ENCODE data around the gene ALDH1A2.

ALDH1A2 gene

DNA sequence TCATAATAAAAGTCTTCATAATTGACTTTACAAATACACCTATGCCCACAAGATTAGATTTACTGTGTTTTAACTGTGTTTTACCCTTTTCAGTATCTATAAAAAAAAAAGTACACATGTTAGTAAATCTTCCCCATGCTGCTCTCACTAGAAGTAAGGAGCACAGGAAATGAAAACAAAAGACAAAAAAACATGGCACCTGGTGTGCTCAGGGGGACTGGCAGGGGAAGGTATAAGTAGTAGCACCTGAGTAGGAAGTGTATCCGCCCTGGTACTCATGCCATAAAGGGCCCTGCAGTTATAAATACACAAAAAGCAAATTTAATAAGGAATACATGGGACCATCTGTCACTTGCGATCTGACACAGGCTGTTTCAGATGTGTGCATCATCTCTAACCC, 8.9 kb upstream of the ALDH1A2 start:
- H3K4me1 ChIP-seq (ENCODE audit: insufficient read depth, poor library complexity, severe bottlenecking) = no peaks in the 10 kb centered on the region
- TF ChIP-seq CTCF (IDR thresholded peaks at IDR 0.05; ENCODE audit: poor library complexity, severe bottlenecking) = no peak
- DNase-seq (ENCODE audit: low spot score) = no peak
- no peaks in the 10 kb centered on the region for H3K9me3 ChIP-seq (ENCODE audit: severe bottlenecking)
- H3K4me3 ChIP-seq (ENCODE audit: severe bottlenecking) = no peak overlapping the region
- H3K27ac ChIP-seq (ENCODE audit: poor library complexity, severe bottlenecking) = no peak overlapping the region
- ATAC-seq (ENCODE audit: low read depth) = no peak
- no peaks in the 10 kb centered on the region for H3K36me3 ChIP-seq (ENCODE audit: low read depth)
- H3K27me3 ChIP-seq (ENCODE audit: insufficient read depth, poor library complexity, severe bottlenecking) = no peaks in the 10 kb centered on the region

DNA sequence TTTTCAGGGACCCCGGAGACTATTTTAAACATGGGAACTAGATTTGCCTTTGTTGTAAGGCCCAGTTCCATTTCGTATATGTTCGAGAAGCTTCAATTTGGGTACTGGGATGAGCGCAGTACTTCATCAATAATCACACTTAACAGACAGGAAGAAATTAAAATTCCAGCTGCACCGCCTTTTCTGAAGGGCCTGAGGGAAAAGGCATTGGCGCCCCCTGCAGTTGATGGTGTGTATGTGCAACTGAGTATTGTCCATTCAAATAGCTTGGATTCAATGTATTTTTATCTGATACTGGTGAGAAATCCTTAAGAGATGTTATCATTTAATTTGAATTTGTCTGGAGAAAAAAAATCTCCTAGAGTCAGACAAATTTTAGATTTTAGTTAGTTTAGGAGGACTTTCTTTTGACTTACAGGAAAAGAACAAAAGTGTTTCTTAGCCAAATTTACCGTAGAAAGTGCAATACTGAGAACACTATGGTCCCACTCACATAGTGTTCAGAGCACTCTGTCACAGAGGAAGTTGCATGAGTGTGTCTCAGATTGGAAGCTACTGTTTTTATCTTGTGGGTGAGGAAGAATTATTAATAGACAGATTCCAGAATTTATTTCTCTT, 5.4 kb upstream of the ALDH1A2 start:
- Histone ChIP-seq H3K27ac (ENCODE audit: poor library complexity, severe bottlenecking) (no peak overlapping the region), H3K27me3 (ENCODE audit: insufficient read depth, poor library complexity, severe bottlenecking) (no peaks in the 10 kb centered on the region), H3K4me1 (ENCODE audit: insufficient read depth, poor library complexity, severe bottlenecking) (no peaks in the 10 kb centered on the region), H3K4me3 (ENCODE audit: severe bottlenecking) (no peak overlapping the region), H3K9me3 (ENCODE audit: severe bottlenecking) (no peaks in the 10 kb centered on the region), H3K36me3 (ENCODE audit: low read depth) (no peaks in the 10 kb centered on the region)
- ATAC-seq (ENCODE audit: low read depth) (no peak), DNase-seq (ENCODE audit: low spot score) (no peak)
- TF ChIP-seq CTCF (IDR thresholded peaks at IDR 0.05; ENCODE audit: poor library complexity, severe bottlenecking) = peak; percentile 100

GRCh38 chr15:58069008-58069407, 3.5 kb upstream of the ALDH1A2 start:
- no peak for ATAC-seq (ENCODE audit: low read depth)

GRCh38 chr15:58066042-58066867, 744 bp upstream of the ALDH1A2 start:
- Histone ChIP-seq H3K4me3 (ENCODE audit: severe bottlenecking) (peak overlapping the region; percentile 41), H3K9me3 (ENCODE audit: severe bottlenecking) (no peaks in the 10 kb centered on the region), H3K4me1 (ENCODE audit: insufficient read depth, poor library complexity, severe bottlenecking) (no peaks in the 10 kb centered on the region), H3K27ac (ENCODE audit: poor library complexity, severe bottlenecking) (no peak overlapping the region), H3K36me3 (ENCODE audit: low read depth) (no peaks in the 10 kb centered on the region), H3K27me3 (ENCODE audit: insufficient read depth, poor library complexity, severe bottlenecking) (peaks cover 21% of the 10 kb centered on the region)
- peak; percentile 75 for DNase-seq (ENCODE audit: low spot score)
- ATAC-seq (ENCODE audit: low read depth) = peak; percentile 96
- TF ChIP-seq CTCF (IDR thresholded peaks at IDR 0.05; ENCODE audit: poor library complexity, severe bottlenecking) = peak; percentile 100

More at GRCh38 chr15:58069008-58069407, 3.5 kb upstream of the ALDH1A2 start:
- Histone ChIP-seq H3K4me1 (ENCODE audit: insufficient read depth, poor library complexity, severe bottlenecking) (no peaks in the 10 kb centered on the region), H3K27me3 (ENCODE audit: insufficient read depth, poor library complexity, severe bottlenecking) (peaks cover 16% of the 10 kb centered on the region), H3K36me3 (ENCODE audit: low read depth) (no peaks in the 10 kb centered on the region), H3K27ac (ENCODE audit: poor library complexity, severe bottlenecking) (no peak overlapping the region), H3K4me3 (ENCODE audit: severe bottlenecking) (no peak overlapping the region), H3K9me3 (ENCODE audit: severe bottlenecking) (no peaks in the 10 kb centered on the region)
- no peak for DNase-seq (ENCODE audit: low spot score)
- no peak for TF ChIP-seq CTCF (IDR thresholded peaks at IDR 0.05; ENCODE audit: poor library complexity, severe bottlenecking)
